Adrenal gland (tissue), 12 donors: ENCODE results near the gene PPARGC1A. TPM values are rescaled to one million over a fixed set of nuclear protein-coding genes. Genes with fewer than 3 reads are reported as not detected.

ENCODE experiments used
- DNase-seq, 7 donors: peaks; one replicate each; pipeline ENCODE4 v3.0.0-alpha.2; 2019 to 2020
- H3K27ac ChIP-seq, 5 donors: fragments of 200-600 bp; sonication (generic) in 4 of 5; 1 replicate in 3 of 5; 2 replicates in 2 of 5; pipeline versions ENCODE4 v1.5.1 to v1.8.0; 2016 to 2020; ENCODE audit warnings: mild to moderate bottlenecking in 1 of 5
- H3K27me3 ChIP-seq: fragments of 200-600 bp; 2 replicates; pipeline ENCODE4 v1.8.0; 2021
- H3K36me3 ChIP-seq, 2 donors: fragments of 200-600 bp; replicated peaks in 1 of 2; 1 replicate in 1 of 2; 2 replicates in 1 of 2; pipeline versions ENCODE4 v1.5.1 to v1.8.0; 2018 to 2022
- H3K4me1 ChIP-seq, 2 donors: fragments of 200-600 bp; replicated peaks in 1 of 2; 1 replicate in 1 of 2; 2 replicates in 1 of 2; pipeline versions ENCODE4 v1.5.1 to v1.8.0; 2018 to 2021
- H3K4me3 ChIP-seq, 4 donors: fragments of 200-600 bp; sonication (generic) in 3 of 4; one replicate each; pipeline ENCODE4 v1.5.1; 2016 to 2018
- H3K9me3 ChIP-seq, 3 donors: fragments of 200-600 bp; sonication (generic) in 1 of 3; replicated peaks in 1 of 3; 1 replicate in 2 of 3; 2 replicates in 1 of 3; pipeline versions ENCODE4 v1.5.1 to v1.8.0; 2016 to 2021
- CTCF ChIP-seq, 6 experiments: fragments of 450-650 bp in 4 of 6; fragments of 200-600 bp in 2 of 6; sonication (generic) in 1 of 6; IDR thresholded peaks; 1 replicate in 5 of 6; 2 replicates in 1 of 6; pipeline versions ENCODE4 v1.5.1 to v1.8.0; 2016 to 2021; ENCODE audit warnings: antibody characterized with exemption in 6 of 6, mild to moderate bottlenecking in 2 of 6, moderate library complexity in 1 of 6
- POLR2A ChIP-seq, 2 donors: fragments of 450-650 bp; IDR thresholded peaks; one replicate each; pipeline ENCODE4 v1.6.1; 2017; ENCODE audit warnings: antibody characterized with exemption in 2 of 2, mild to moderate bottlenecking in 2 of 2, moderate library complexity in 1 of 2
- WGBS, 4 donors: extraction: QIAGEN DNeasy Blood & Tissue Kit in 2 of 4; methylation state at CpG; one replicate each; pipeline versions ENCODE4 v1.1.5 to v1.1.7; 2013 to 2017; 5-methylcytosine and 5-hydroxymethylcytosine counted together
- intact Hi-C, 2 donors: fragments of 100-400 bp; cut with DNase I; formaldehyde crosslinking; loops; one replicate each; pipeline versions ENCODE4 v1.14.1 to v1.15.0; 2022 to 2023
- polyA plus RNA-seq, 3 donors: library from polyadenylated mRNA; stranded (reverse); fragments of 200-250 nt in 2 of 3; fragments of 350-450 nt in 1 of 3; fragmentation: Illumina TruSeq in 1 of 3; extraction: RNeasy Lipid Tissue Mini Kit (QIAGEN cat#74804) in 1 of 3; gene quantifications; one replicate each; pipeline ENCODE4 v1.2.3, GENCODE V29; 2013 to 2014
- total RNA-seq, 9 donors: library from RNA; depleted of rRNA in 4 of 9; stranded (reverse); fragments of >200 nt in 4 of 9; fragments of 120-200 nt in 1 of 9; fragmentation: NEBNext Ultra II Directional in 1 of 9; extraction: Animal tissue kit (Norgen Biotek cat#: 25700) in 1 of 9; gene quantifications; one replicate each; pipeline versions ENCODE4 v1.1.0 to v1.2.4, GENCODE V29; 2013 to 2023
- donor health status: healthy with polysubstance abuse.
- donor health status: Bipolar disorder and iron deficiency.
- donor health status: DM: yes; HTN: yes; CAD: no.
- donor health status: DM: no; HTN: no; CAD: no.
- donor health status: DM: no; HTN: no; CAD: no.
- donor health status: DM: yes; HTN: yes; CAD: no.

PPARGC1A gene
- total and polyA plus RNA-seq, 12 donors, result 1.6 to 14.3 (median 5.5) TPM

DNA sequence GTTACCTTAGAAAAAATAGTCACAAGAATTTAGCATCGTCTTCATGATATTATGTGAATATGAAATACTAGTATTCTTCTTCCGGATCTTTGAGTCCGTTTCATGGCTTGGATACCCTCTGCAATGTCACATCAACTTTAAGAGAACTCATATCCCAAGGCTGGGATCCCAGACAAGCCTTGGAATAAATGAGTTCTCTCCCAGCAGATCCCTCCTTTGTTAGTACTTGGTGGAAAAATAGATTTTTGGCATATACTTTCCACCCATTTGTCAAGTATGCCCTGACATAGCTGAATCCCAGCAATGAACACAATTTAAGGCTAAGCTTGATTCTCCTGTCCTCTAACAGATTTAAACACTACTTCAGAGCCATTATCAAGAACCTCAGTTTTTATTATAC, 144.5 kb downstream of the PPARGC1A start:
- Histone ChIP-seq H3K4me1 (no peaks in the 10 kb centered on the region), H3K27me3 (no peaks in the 10 kb centered on the region), H3K36me3 (no peaks in the 10 kb centered on the region), H3K27ac (no peak overlapping the region), H3K9me3 (no peaks in the 10 kb centered on the region), H3K4me3 (no peak overlapping the region)
- 87 to 91% (median 89%) methylated on average over 3 of the region's 3 CpGs for WGBS, 4 donors
- DNase-seq, result no peak
- TF ChIP-seq CTCF (IDR thresholded peaks at IDR 0.05) (no peak), POLR2A (IDR thresholded peaks at IDR 0.05) (no peak)
- intact Hi-C loops, result no loop called here
